RWPE2 (cell line): ENCODE data around the gene ADIRF.
"Not testable (repeated sequence)": the region's sequence is repeated elsewhere in the genome, so short reads cannot be mapped to it uniquely, and the experiment has no call there.

Experiments used
- ATAC-seq: fragments of 200-7000 bp; cut with Tn5 transposase; 3 replicates; pipeline ENCODE4 v1.9.1; 2021; ENCODE audit warnings: low read depth
- DNase-seq: peaks from one replicate; pipeline ENCODE4 v3.0.0-alpha.2; 2020; ENCODE audit warnings: low spot score
- H3K27ac ChIP-seq: fragments of 450-650 bp; 2 replicates; pipeline ENCODE4 v1.5.1; 2017; ENCODE audit warnings: mild to moderate bottlenecking; ENCODE audit not compliant: poor library complexity, severe bottlenecking
- H3K27me3 ChIP-seq: fragments of 250-450 bp; sonication (Bioruptor Pico); 2 replicates; pipeline ENCODE4 v1.5.1; 2021; ENCODE audit warnings: mild to moderate bottlenecking, moderate library complexity; ENCODE audit not compliant: insufficient read depth, poor library complexity, severe bottlenecking
- H3K36me3 ChIP-seq: fragments of 250-450 bp; sonication (Bioruptor Pico); 2 replicates; pipeline ENCODE4 v1.5.1; 2020; ENCODE audit warnings: low read depth, mild to moderate bottlenecking, moderate library complexity
- H3K4me1 ChIP-seq: fragments of 250-450 bp; sonication (Bioruptor Pico); 2 replicates; pipeline ENCODE4 v1.5.1; 2021; ENCODE audit warnings: mild to moderate bottlenecking, moderate library complexity; ENCODE audit not compliant: insufficient read depth, poor library complexity, severe bottlenecking
- H3K4me3 ChIP-seq: fragments of 250-450 bp; sonication (Bioruptor Pico); 2 replicates; pipeline ENCODE4 v1.5.1; 2021; ENCODE audit warnings: mild to moderate bottlenecking, moderate library complexity; ENCODE audit not compliant: severe bottlenecking
- H3K9me3 ChIP-seq: fragments of 250-450 bp; sonication (Bioruptor Pico); 2 replicates; pipeline ENCODE4 v1.5.1; 2021; ENCODE audit warnings: mild to moderate bottlenecking, moderate library complexity; ENCODE audit not compliant: severe bottlenecking
- CTCF ChIP-seq: fragments of 450-650 bp; IDR thresholded peaks from one replicate; pipeline ENCODE4 v1.5.1; 2017; ENCODE audit warnings: mild to moderate bottlenecking, moderate library complexity; ENCODE audit not compliant: poor library complexity, severe bottlenecking

ADIRF gene

GRCh38 chr10:86979296-86979818 is 11.1 kb downstream of the ADIRF start:
- no peaks in the 10 kb centered on the region for H3K36me3 ChIP-seq
- no peak for TF ChIP-seq CTCF
- no peak overlapping the region for H3K4me3 ChIP-seq
- no peaks in the 10 kb centered on the region for H3K27me3 ChIP-seq
- DNase-seq (no peak), ATAC-seq (no peak)
- no peaks in the 10 kb centered on the region for H3K9me3 ChIP-seq
- no peak overlapping the region for H3K27ac ChIP-seq
- peaks cover 6% of the 10 kb centered on the region for H3K4me1 ChIP-seq

- no peaks in the 10 kb centered on the region for H3K36me3 ChIP-seq
- no peak overlapping the region for H3K27ac ChIP-seq
- no peak overlapping the region for H3K4me3 ChIP-seq
- no peak for TF ChIP-seq CTCF
- H3K27me3 ChIP-seq = no peaks in the 10 kb centered on the region
- ATAC-seq (no peak; the same call in 2 of the 3 replicates), DNase-seq (no peak)
- no peaks in the 10 kb centered on the region for H3K9me3 ChIP-seq
- no peaks in the 10 kb centered on the region for H3K4me1 ChIP-seq
Measured at GRCh38 chr10:86979977-86980448, 11.7 kb downstream of the ADIRF start.

GRCh38 chr10:86981020-86981419 is 12.7 kb downstream of the ADIRF start:
- not testable (repeated sequence) for H3K27me3 ChIP-seq, DNase-seq, ATAC-seq, H3K4me1 ChIP-seq, H3K27ac ChIP-seq, H3K36me3 ChIP-seq, H3K9me3 ChIP-seq, H3K4me3 ChIP-seq

- H3K4me3 ChIP-seq = no peak overlapping the region
- H3K9me3 ChIP-seq = no peaks in the 10 kb centered on the region
- no peak for TF ChIP-seq CTCF
- H3K4me1 ChIP-seq = no peaks in the 10 kb centered on the region
- no peaks in the 10 kb centered on the region for H3K36me3 ChIP-seq
- ATAC-seq (no peak), DNase-seq (no peak)
- no peaks in the 10 kb centered on the region for H3K27me3 ChIP-seq
- H3K27ac ChIP-seq = no peak overlapping the region
Measured at GRCh38 chr10:86981716-86982115, 13.4 kb downstream of the ADIRF start.

DNA sequence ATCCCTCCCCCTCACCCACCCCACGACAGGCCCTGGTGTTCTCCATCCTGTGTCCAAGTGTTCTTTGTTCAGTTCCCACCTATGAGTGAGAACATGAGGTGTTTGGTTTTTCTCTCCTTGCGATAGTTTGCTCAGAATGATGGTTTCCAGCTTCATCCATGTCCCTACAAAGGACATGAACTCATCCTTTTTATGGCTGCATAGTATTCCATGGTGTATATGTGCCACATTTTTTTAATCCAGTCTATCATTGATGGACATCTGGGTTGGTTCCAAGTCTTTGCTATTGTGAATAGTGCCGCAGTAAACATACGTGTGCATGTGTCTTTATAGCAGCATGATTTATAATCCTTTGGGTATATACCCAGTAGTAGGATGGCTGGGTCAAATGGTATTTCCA is 16.2 kb downstream of the ADIRF start:
- not testable (repeated sequence) for H3K4me3 ChIP-seq, H3K9me3 ChIP-seq, DNase-seq, H3K27ac ChIP-seq, H3K36me3 ChIP-seq, ATAC-seq, H3K4me1 ChIP-seq, H3K27me3 ChIP-seq

- H3K27me3 ChIP-seq = no peaks in the 10 kb centered on the region
- TF ChIP-seq CTCF = no peak
- ATAC-seq = no peak
- no peaks in the 10 kb centered on the region for H3K4me1 ChIP-seq
- no peaks in the 10 kb centered on the region for H3K36me3 ChIP-seq
- no peak overlapping the region for H3K4me3 ChIP-seq
- H3K9me3 ChIP-seq = no peaks in the 10 kb centered on the region
- H3K27ac ChIP-seq = no peak overlapping the region
- DNase-seq = no peak
Measured at GRCh38 chr10:86988520-86988919, 20.2 kb downstream of the ADIRF start.

GRCh38 chr10:86991362-86991761 is 23.1 kb downstream of the ADIRF start:
- not testable (repeated sequence) for H3K9me3 ChIP-seq, H3K36me3 ChIP-seq, ATAC-seq, H3K27ac ChIP-seq, H3K4me3 ChIP-seq, H3K27me3 ChIP-seq, DNase-seq, H3K4me1 ChIP-seq
